Aorta (tissue), 5 donors: Measurements from ENCODE around the gene THRB. TPM values are rescaled to one million over a fixed set of nuclear protein-coding genes. Genes with fewer than 3 reads are reported as not detected.

Experiments
- ATAC-seq: fragments of 200-7000 bp; cut with Tn5 transposase; one replicate; pipeline ENCODE4 v1.9.1; 2022; ENCODE audit warnings: moderate library complexity; ENCODE audit not compliant: low FRiP score
- DNase-seq, 2 donors: peaks; one replicate each; pipeline ENCODE4 v3.0.0-alpha.2; 2020
- H3K27ac ChIP-seq, 2 donors: one replicate each; pipeline ENCODE4 v1.5.1; 2013; ENCODE audit warnings: low read length in 2 of 2, mild to moderate bottlenecking in 2 of 2, moderate library complexity in 2 of 2, control low read depth in 1 of 2, inconsistent platforms in 1 of 2, low read depth in 1 of 2
- H3K27me3 ChIP-seq, 2 donors: one replicate each; pipeline ENCODE4 v1.6.1; 2013; ENCODE audit warnings: control low read depth in 1 of 2, low read length in 1 of 2, mild to moderate bottlenecking in 1 of 2, moderate library complexity in 1 of 2; ENCODE audit not compliant: insufficient read depth in 2 of 2, control insufficient read depth in 1 of 2
- H3K36me3 ChIP-seq, 2 donors: one replicate each; pipeline ENCODE4 v1.6.1; 2013; ENCODE audit warnings: control low read depth in 1 of 2, low read length in 1 of 2, mild to moderate bottlenecking in 1 of 2; ENCODE audit not compliant: insufficient read depth in 2 of 2, control insufficient read depth in 1 of 2
- H3K4me1 ChIP-seq, 2 donors: one replicate each; pipeline ENCODE4 v1.6.1; 2013; ENCODE audit warnings: low read length in 2 of 2, control low read depth in 1 of 2, mild to moderate bottlenecking in 1 of 2, moderate library complexity in 1 of 2; ENCODE audit not compliant: insufficient read depth in 2 of 2, control insufficient read depth in 1 of 2
- H3K4me3 ChIP-seq, 2 donors: one replicate each; pipeline ENCODE4 v1.5.1; 2013; ENCODE audit warnings: low read length in 2 of 2, control low read depth in 1 of 2, mild to moderate bottlenecking in 1 of 2
- H3K9me3 ChIP-seq: one replicate; pipeline ENCODE4 v1.6.1; 2013; ENCODE audit warnings: mild to moderate bottlenecking, low read length; ENCODE audit not compliant: control insufficient read depth
- WGBS, 2 donors: extraction: QIAGEN DNeasy Blood & Tissue Kit; methylation state at CpG; one replicate each; pipeline ENCODE4 v1.1.7; 2013; 5-methylcytosine and 5-hydroxymethylcytosine counted together
- intact Hi-C, 2 donors: fragments of 100-400 bp; cut with DNase I; formaldehyde crosslinking; loops; one replicate each; pipeline versions ENCODE4 v1.14.2 to v1.15.0; 2022
- polyA plus RNA-seq, 2 donors: library from polyadenylated mRNA; stranded (reverse); fragments of 200-250 nt; gene quantifications; one replicate each; pipeline ENCODE4 v1.2.3, GENCODE V29; 2013
- total RNA-seq, 2 donors: library from RNA; stranded (reverse); fragmentation: NEBNext Ultra II Directional; extraction: Animal tissue kit (Norgen Biotek cat#: 25700); gene quantifications; one replicate each; pipeline ENCODE4 v1.2.1, GENCODE V29; 2021
- donor health status: healthy with polysubstance abuse.
- donor health status: Bipolar disorder and iron deficiency.
- donor health status: DM: no; HTN: no; CAD: no.
- donor health status: DM: no; HTN: no; CAD: no.
- donor health status: DM: yes; HTN: yes; CAD: no.

THRB gene
- total and polyA plus RNA-seq, 4 donors: 20.2 to 77.9 (median 42.8) TPM

GRCh38 chr3:24316887-24317383, 177.7 kb downstream of the THRB start:
- H3K36me3 ChIP-seq: peaks cover 2% of the 10 kb centered on the region in 2 donors
- H3K4me1 ChIP-seq: peaks cover 2 to 4% of the 10 kb centered on the region in 2 donors
- no peaks in the 10 kb centered on the region for H3K9me3 ChIP-seq
- no peak overlapping the region for H3K4me3 ChIP-seq
- DNase-seq: no peak
- intact Hi-C loops: no loop called here
- no peak for ATAC-seq
- peak overlapping the region in 1 of 2 donors; percentile 21 for H3K27ac ChIP-seq
- WGBS, 2 donors: 91 to 93% methylated on average over 5 of the region's 5 CpGs
- H3K27me3 ChIP-seq: no peaks in the 10 kb centered on the region

- Histone ChIP-seq H3K4me3 (no peak overlapping the region), H3K9me3 (no peaks in the 10 kb centered on the region), H3K36me3 (peaks cover 2% of the 10 kb centered on the region in 2 donors), H3K27me3 (no peaks in the 10 kb centered on the region), H3K27ac (no peak overlapping the region), H3K4me1 (peaks cover 2 to 4% of the 10 kb centered on the region in 2 donors)
- intact Hi-C loops: no loop called here
- DNase-seq (no peak), ATAC-seq (no peak)
Measured at GRCh38 chr3:24315971-24316370, 178.7 kb downstream of the THRB start.

DNA sequence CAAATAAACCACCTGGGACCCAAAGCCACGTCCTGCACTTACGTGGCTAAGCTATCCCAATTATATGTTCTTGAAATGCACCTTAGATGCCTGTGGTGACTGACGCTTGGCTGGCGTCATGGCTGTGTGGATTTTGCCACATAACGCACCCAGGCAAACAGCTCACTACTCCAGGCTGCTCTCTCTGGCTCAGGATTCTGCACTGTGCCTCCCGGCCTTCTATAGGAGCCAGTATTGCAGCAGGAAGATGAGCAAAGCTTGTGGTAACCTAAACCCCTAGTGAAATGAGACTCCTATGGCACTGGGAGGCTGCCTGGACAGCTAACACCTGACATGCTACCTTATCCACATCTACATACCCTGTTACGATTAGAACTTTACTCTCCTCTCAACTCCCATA, 179.3 kb downstream of the THRB start:
- no peak for ATAC-seq
- no peaks in the 10 kb centered on the region for H3K27me3 ChIP-seq

DNA sequence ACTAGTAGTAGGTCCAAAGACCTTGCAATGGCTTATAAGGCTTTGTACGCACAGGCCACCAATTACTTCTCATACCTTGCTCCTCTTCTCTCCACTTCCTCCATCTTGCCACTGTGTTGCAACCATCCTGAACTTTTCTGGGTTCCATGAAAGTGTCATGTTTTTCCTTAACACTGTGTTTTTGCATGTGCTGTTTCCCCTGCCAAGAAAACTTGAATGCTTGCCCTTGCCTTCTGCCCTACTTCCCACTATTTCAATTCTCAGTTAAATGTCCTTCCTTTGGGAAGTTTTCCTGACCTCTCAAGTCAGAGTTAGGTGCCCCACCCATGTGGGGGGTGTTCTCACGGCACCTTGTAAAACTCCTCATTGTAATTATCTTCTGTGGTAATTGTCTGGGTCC, 182.8 kb downstream of the THRB start:
- ATAC-seq (peak; percentile 47), DNase-seq (no peak)
- peaks cover 4% of the 10 kb centered on the region in 2 donors for H3K4me1 ChIP-seq
- 62 to 70% methylated on average over 2 of the region's 2 CpGs for WGBS, 2 donors
- no peak overlapping the region for H3K4me3 ChIP-seq
- H3K9me3 ChIP-seq: no peaks in the 10 kb centered on the region
- peaks cover 0 to 2% of the 10 kb centered on the region in 2 donors for H3K36me3 ChIP-seq
- no peaks in the 10 kb centered on the region for H3K27me3 ChIP-seq
- no peak overlapping the region for H3K27ac ChIP-seq
- intact Hi-C loops: no loop called here

More for the DNA sequence above, 179.3 kb downstream of the THRB start:
- DNase-seq: no peak
- Histone ChIP-seq H3K4me3 (no peak overlapping the region), H3K36me3 (peaks cover 2% of the 10 kb centered on the region in 2 donors), H3K4me1 (peaks cover 2 to 4% of the 10 kb centered on the region in 2 donors), H3K27ac (no peak overlapping the region), H3K9me3 (no peaks in the 10 kb centered on the region)
- intact Hi-C loops: no loop called here
- 94 to 95% methylated on average over 7 of the region's 7 CpGs for WGBS, 2 donors

GRCh38 chr3:24310887-24311286, 183.8 kb downstream of the THRB start:
- H3K4me3 ChIP-seq: no peak overlapping the region
- no peaks in the 10 kb centered on the region for H3K9me3 ChIP-seq
- intact Hi-C loops: no loop called here
- H3K36me3 ChIP-seq: peaks cover 0 to 2% of the 10 kb centered on the region in 2 donors
- no peaks in the 10 kb centered on the region for H3K27me3 ChIP-seq
- H3K4me1 ChIP-seq: peaks cover 2 to 4% of the 10 kb centered on the region in 2 donors
- DNase-seq: no peak
- H3K27ac ChIP-seq: no peak overlapping the region
- ATAC-seq: no peak

DNA sequence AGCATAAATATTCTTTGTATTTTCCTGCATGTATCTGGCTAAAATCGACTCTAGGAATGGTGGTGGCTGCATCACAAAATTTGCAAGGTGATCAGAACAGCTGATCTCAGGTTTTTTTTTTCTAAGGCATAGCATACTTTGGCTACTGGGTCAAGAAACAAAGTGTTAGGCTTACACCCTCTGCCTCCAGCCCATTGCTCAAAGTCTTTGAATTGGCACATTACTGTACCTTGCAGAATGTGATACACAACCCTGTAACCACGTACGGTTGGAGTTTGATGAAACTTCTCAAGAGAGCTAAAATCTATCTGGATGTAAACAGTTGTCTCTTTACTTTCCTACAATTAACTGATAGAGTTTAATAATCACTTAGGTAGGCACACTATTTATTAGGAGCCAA, 188.1 kb downstream of the THRB start:
- Histone ChIP-seq H3K4me3 (no peak overlapping the region), H3K27me3 (no peaks in the 10 kb centered on the region), H3K9me3 (no peaks in the 10 kb centered on the region), H3K27ac (peak overlapping the region; percentile 76 to 88), H3K4me1 (peaks cover 2 to 10% of the 10 kb centered on the region in 2 donors), H3K36me3 (no peaks in the 10 kb centered on the region)
- intact Hi-C loops: no loop called here
- 15 to 27% methylated on average over 3 of the region's 3 CpGs for WGBS, 2 donors
- no peak for DNase-seq
- ATAC-seq: peak; percentile 55

- Histone ChIP-seq H3K36me3 (no peaks in the 10 kb centered on the region), H3K4me3 (no peak overlapping the region), H3K27me3 (no peaks in the 10 kb centered on the region), H3K27ac (peak overlapping the region; percentile 76 to 88), H3K9me3 (no peaks in the 10 kb centered on the region), H3K4me1 (peaks cover 3 to 10% of the 10 kb centered on the region in 2 donors)
- intact Hi-C loops: no loop called here
- no peak for DNase-seq
- 9% methylated on average over 4 of the region's 4 CpGs for WGBS, 2 donors
- no peak for ATAC-seq
Measured at GRCh38 chr3:24305795-24306467, 188.7 kb downstream of the THRB start.

DNA sequence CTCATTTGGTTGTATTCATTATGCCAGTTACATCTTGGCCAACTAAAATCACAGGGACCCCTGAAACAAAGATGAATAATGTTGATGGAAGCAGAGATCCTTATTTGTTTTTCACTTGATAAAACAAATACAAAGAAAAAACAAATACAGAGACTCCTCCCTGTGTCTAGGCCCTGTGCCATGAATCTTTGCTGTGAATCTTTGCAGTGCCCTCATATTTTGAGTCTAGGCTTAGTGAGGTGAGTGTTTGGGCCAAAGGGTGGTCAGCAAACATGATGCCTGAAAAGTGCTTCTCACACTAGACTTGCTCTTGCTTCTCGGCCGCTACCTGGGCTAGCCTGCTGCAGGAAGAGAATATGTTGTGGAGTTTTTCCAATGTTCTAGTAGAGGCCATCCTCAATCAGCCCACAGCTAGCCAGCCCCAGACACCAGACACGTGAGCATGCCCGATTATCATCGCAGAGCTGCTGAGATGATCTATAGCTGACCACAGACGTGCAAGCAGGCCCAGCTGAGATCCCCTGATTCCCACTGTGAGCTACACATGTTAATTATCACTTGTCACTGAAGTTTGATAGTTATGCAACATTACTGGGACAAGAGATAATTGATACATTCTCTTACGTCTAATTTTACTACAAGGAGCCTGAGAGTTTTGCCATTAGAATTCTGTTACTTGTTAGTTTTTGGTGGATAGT, 191.4 kb downstream of the THRB start:
- 84 to 89% methylated on average over 7 of the region's 7 CpGs for WGBS, 2 donors
- no peak for ATAC-seq

DNA sequence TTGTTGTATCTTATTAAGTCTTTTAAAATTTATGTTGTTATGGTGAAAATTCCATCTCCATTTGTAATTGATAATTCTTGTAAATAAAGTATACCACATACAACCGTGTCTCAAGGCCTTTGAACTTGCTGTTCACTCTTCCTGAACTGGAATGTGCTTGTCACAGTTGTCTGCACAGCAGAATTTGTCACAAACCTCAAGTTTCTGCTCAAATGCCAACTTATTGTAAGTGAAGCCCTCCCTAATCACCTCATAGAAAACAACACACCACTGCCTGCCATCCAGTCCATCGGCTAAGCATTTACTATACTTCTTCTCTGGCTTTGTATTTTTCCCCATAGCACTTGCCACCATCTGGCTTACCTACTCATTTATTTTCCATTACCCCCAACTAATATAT, 192.3 kb downstream of the THRB start:
- DNase-seq: no peak
- 53 to 78% methylated on average over 2 of the region's 2 CpGs for WGBS, 2 donors
- Histone ChIP-seq H3K36me3 (no peaks in the 10 kb centered on the region), H3K27me3 (no peaks in the 10 kb centered on the region), H3K27ac (no peak overlapping the region), H3K4me1 (peaks cover 7 to 8% of the 10 kb centered on the region in 2 donors), H3K4me3 (no peak overlapping the region), H3K9me3 (no peaks in the 10 kb centered on the region)
- intact Hi-C loops: no loop called here
- no peak for ATAC-seq

More for the DNA sequence above, 191.4 kb downstream of the THRB start:
- Histone ChIP-seq H3K4me1 (peaks cover 6 to 8% of the 10 kb centered on the region in 2 donors), H3K4me3 (no peak overlapping the region), H3K9me3 (no peaks in the 10 kb centered on the region), H3K27ac (no peak overlapping the region), H3K27me3 (no peaks in the 10 kb centered on the region), H3K36me3 (no peaks in the 10 kb centered on the region)
- intact Hi-C loops: no loop called here
- no peak for DNase-seq
